GM12891 (cell line): ENCODE measurements around the gene RNF222. TPM values are rescaled to one million over a fixed set of nuclear protein-coding genes. Genes with fewer than 3 reads are reported as not detected.
A peak's percentile ranks its signal among the peaks of the same experiment; 100 is the strongest.

ENCODE experiments used
- DNase-seq: peaks from one replicate; pipeline ENCODE4 v3.0.0; 2011; ENCODE audit warnings: low spot score; ENCODE audit not compliant: insufficient read length
- FAIRE-seq: peaks from 2 replicates; lab custom pipeline; 2011; peaks lifted over from hg19 to GRCh38; lab: Jason Lieb, UNC
- PAX5 ChIP-seq: IDR thresholded peaks from 2 replicates; pipeline ENCODE4 v1.6.1; 2011; ENCODE audit warnings: low read length, moderate library complexity, mild to moderate bottlenecking; ENCODE audit not compliant: insufficient read depth, severe bottlenecking
- POLR2A ChIP-seq: IDR thresholded peaks from 2 replicates; pipeline ENCODE4 v1.6.1; 2011; ENCODE audit warnings: low read depth, low read length, control low read depth
- POLR2AphosphoS5 ChIP-seq: IDR thresholded peaks from 2 replicates; pipeline ENCODE4 v1.6.1; 2011; ENCODE audit warnings: low read depth, low read length, control low read depth
- POU2F2 ChIP-seq: IDR thresholded peaks from 2 replicates; pipeline ENCODE4 v1.6.1; 2011; ENCODE audit warnings: low read depth, mild to moderate bottlenecking, control low read depth, low read length, moderate library complexity
- SPI1 ChIP-seq: IDR thresholded peaks from 2 replicates; pipeline ENCODE4 v1.6.1; 2011; ENCODE audit warnings: low read depth, low read length, control low read depth
- TAF1 ChIP-seq: IDR thresholded peaks from 2 replicates; pipeline ENCODE4 v1.6.1; 2011; ENCODE audit warnings: low read depth, low read length, control low read depth
- polyA plus RNA-seq: library from polyadenylated mRNA; unstranded; fragments of >200 nt; gene quantifications from one replicate; pipeline ENCODE4 v1.2.1, GENCODE V29; 2012; ENCODE audit warnings: low read depth, missing spikeins, inconsistent platforms; ENCODE audit not compliant: missing spikeins

The RNF222 gene, protein sequence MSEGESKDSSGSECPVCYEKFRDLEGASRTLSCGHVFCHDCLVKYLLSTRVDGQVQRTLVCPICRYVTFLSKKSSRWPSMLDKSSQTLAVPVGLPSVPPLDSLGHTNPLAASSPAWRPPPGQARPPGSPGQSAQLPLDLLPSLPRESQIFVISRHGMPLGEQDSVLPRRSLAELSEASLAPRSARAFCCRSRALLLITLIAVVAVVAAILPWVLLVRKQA
- not detected for polyA plus RNA-seq

DNA sequence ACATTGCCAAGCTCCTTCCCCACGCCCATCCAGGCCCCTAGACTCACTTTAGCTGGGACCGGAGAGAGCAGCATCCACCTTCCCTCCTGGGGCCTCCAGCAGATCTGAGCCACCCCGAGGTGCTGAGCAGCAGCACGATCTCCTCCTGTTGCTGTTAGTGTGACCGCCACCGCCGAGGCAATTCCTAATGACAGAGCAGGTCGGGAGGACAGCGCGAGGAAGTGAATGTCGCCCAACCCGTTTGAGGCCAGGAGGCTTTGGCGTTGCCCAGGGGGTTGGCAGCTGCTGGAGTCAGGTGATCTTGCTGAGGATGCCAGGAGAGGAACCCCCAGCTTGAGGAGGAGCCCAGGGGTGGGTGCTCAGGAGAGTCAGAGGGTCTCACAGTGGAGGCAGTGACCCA is at the start of gene RNF222:
Gene RNF222, minus strand, starts transcription at position 192 of the 400 bp plus-strand sequence. CDS start 4,366 bp downstream, outside the sequence.
- DNase-seq = no peak
- no peak for FAIRE-seq
- TF ChIP-seq PAX5 (no peak), POU2F2 (no peak), POLR2AphosphoS5 (no peak), SPI1 (no peak), POLR2A (no peak), TAF1 (no peak)

DNA sequence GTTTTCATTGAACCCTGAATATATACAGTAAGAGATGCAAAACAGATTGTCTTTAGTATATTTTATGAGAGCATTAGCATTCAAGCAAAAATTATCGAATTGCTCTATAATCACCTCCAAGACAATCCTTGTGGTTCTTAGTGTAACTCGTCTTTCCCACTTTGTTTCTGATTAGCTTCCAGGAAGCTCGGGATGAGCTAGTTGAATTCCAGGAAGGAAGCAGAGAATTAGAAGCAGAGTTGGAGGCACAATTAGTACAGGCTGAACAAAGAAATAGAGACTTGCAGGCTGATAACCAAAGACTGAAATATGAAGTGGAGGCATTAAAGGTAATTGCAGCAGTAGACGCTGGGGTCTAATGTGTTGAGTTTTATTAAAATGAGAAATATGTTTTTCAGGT is 47.9 kb upstream of the RNF222 start:
- DNase-seq (no peak), FAIRE-seq (no peak)
- TF ChIP-seq POLR2AphosphoS5 (no peak), PAX5 (no peak), SPI1 (no peak)

DNA sequence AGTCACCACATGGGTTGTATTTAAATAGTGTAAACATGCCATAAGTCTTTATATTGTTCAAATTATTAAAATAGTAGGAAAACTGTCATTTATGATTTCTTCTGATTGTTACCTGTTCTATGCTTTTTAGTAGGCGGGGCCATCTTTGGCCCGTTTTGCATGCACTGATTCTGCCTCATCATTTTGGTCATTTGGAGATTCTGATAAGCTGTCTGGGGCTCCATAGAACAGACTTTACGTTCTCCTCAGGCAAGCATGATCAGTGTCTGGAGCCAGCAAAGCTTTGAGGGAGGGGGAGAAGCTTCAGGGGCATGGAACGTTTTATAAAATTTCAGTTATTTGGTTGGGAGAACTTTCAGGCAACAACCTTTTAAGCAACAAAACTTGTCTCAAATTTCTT is 46.9 kb upstream of the RNF222 start:
- TF ChIP-seq TAF1 = no peak
- TF ChIP-seq POLR2AphosphoS5 = no peak
- no peak for TF ChIP-seq SPI1
- TF ChIP-seq POLR2A = no peak
- no peak for TF ChIP-seq POU2F2
- no peak for TF ChIP-seq PAX5
- DNase-seq (no peak), FAIRE-seq (no peak)

DNA sequence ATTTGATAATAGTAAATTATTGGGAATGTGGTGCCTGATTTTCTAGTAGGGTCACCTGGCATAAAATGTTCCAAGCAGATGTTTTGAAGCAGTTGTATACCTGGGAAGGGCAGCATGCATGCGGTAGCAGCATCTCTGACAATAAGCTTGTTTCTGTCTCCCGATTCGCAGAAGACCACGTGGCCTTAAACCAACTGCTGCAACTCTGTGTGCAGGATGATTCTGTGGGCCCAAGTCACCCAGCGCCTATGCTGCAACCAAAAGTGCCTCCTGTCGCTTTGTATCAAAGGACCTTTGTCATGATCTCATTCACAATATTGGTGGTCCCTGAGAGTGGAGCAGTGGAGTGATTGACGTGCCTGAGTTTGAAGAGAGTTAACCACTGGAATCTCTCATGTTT is 46.1 kb upstream of the RNF222 start:
- FAIRE-seq (no peak), DNase-seq (no peak)
- TF ChIP-seq POU2F2 = no peak
- TF ChIP-seq POLR2A = no peak
- no peak for TF ChIP-seq TAF1
- TF ChIP-seq POLR2AphosphoS5 = no peak
- TF ChIP-seq SPI1 = no peak
- TF ChIP-seq PAX5 = no peak

- FAIRE-seq (no peak), DNase-seq (no peak)
- TF ChIP-seq POLR2A (no peak), POU2F2 (no peak), TAF1 (no peak), PAX5 (no peak), POLR2AphosphoS5 (no peak)
These were observed 44.7 kb upstream of the RNF222 start for GRCh38 chr17:8442310-8442709.

DNA sequence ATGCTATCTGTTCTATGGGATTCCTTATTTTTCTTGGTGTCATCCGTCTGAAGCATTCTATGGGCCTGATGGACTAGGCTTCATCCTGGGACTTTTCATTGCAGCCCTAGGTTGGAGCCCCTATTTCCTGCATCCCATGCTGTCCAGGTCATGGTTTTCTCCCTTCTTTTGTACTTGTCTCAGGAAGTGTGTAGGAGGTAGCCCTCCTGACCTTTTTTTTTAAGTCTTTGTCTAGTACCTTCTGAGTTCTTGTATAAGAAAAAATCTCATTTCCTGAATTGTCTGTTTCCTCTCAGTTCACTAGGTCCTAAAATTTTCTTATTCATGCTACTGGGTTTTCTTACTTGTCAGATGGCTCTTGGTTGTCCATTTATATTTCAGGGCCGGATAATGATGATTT is 44.1 kb upstream of the RNF222 start:
- DNase-seq (no peak), FAIRE-seq (no peak)
- TF ChIP-seq PAX5 (no peak), SPI1 (no peak), POU2F2 (no peak), TAF1 (no peak), POLR2A (no peak), POLR2AphosphoS5 (no peak)

- FAIRE-seq = no peak
- DNase-seq = no peak
- TF ChIP-seq POLR2AphosphoS5 = no peak
These were observed 42.1 kb upstream of the RNF222 start for GRCh38 chr17:8439681-8440080.

- FAIRE-seq = no peak
- no peak for TF ChIP-seq POU2F2
- TF ChIP-seq POLR2A = no peak
- TF ChIP-seq PAX5 = no peak
- no peak for DNase-seq
These were observed 40.8 kb upstream of the RNF222 start for GRCh38 chr17:8438441-8438840.

DNA sequence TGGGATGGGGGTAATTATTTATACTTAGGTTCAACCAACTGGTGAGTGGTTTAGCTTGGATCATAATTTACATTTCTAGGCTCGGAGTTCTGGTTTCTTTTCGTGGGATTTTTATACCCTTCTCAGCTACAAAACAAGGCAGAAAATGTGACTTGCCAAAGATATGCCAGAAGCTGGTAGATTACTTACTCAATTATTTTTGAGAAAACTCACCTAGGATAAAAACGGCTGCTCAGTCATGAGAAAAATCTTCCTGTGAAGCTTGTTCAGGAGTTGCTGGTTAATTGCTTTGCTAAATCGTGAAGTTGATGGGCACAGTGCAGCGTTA is 39.2 kb upstream of the RNF222 start:
- TF ChIP-seq TAF1 = no peak
- FAIRE-seq = no peak
- DNase-seq = no peak

- TF ChIP-seq POLR2A = no peak
- TF ChIP-seq POLR2AphosphoS5 = no peak
- no peak for TF ChIP-seq PAX5
- TF ChIP-seq TAF1 = no peak
- no peak for TF ChIP-seq SPI1
- TF ChIP-seq POU2F2 = no peak
- FAIRE-seq (peak; percentile 76), DNase-seq (peak; percentile 25)
These were observed 38.7 kb upstream of the RNF222 start for GRCh38 chr17:8436169-8436843.
